Mesendoderm (in vitro differentiated cells): Measurements from ENCODE around the gene CBX2.

Experiments
- DNase-seq: peaks from one replicate; pipeline ENCODE4 v3.0.0; 2013
- H2AK5ac ChIP-seq: 2 replicates; pipeline ENCODE4 v1.6.1; 2013; ENCODE audit warnings: low read length, inconsistent platforms
- H2BK120ac ChIP-seq: 2 replicates; pipeline ENCODE4 v1.6.1; 2013; ENCODE audit warnings: low read depth, mild to moderate bottlenecking, low read length, moderate library complexity, mixed read lengths
- H2BK15ac ChIP-seq: replicated peaks from 2 replicates; pipeline ENCODE4 v1.6.1; 2013; ENCODE audit warnings: low read depth, mild to moderate bottlenecking, moderate library complexity
- H2BK5ac ChIP-seq: 2 replicates; pipeline ENCODE4 v1.6.1; 2013; ENCODE audit warnings: low read length, inconsistent platforms
- H3K18ac ChIP-seq: 2 replicates; pipeline ENCODE4 v1.6.1; 2013; ENCODE audit warnings: mild to moderate bottlenecking, low read length, mixed read lengths
- H3K23ac ChIP-seq: one replicate; pipeline ENCODE4 v1.6.1; 2013; ENCODE audit warnings: low read length
- H3K27ac ChIP-seq: 2 replicates; pipeline ENCODE4 v1.5.1; 2013; ENCODE audit warnings: low read depth, mild to moderate bottlenecking, inconsistent platforms, low read length, moderate library complexity
- H3K27me3 ChIP-seq: 2 replicates; pipeline ENCODE4 v1.6.1; 2013; ENCODE audit warnings: low read length, control low read depth, mild to moderate bottlenecking, inconsistent platforms; ENCODE audit not compliant: insufficient read depth, poor library complexity
- H3K36me3 ChIP-seq: 2 replicates; pipeline ENCODE4 v1.6.1; 2013; ENCODE audit warnings: low read length, inconsistent platforms; ENCODE audit not compliant: control insufficient read depth, insufficient read depth
- H3K4ac ChIP-seq: one replicate; pipeline ENCODE4 v1.6.1; 2013; ENCODE audit warnings: low read depth, mild to moderate bottlenecking, low read length, moderate library complexity
- H3K4me1 ChIP-seq: 2 replicates; pipeline ENCODE4 v1.6.1; 2013; ENCODE audit warnings: low read depth, low read length, inconsistent platforms; ENCODE audit not compliant: control insufficient read depth
- H3K4me2 ChIP-seq: 2 replicates; pipeline ENCODE4 v1.6.1; 2013; ENCODE audit warnings: low read length
- H3K4me3 ChIP-seq: 2 replicates; pipeline ENCODE4 v1.5.1; 2013; ENCODE audit warnings: mild to moderate bottlenecking, low read length
- H3K56ac ChIP-seq: one replicate; pipeline ENCODE4 v1.6.1; 2013; ENCODE audit warnings: low read length
- H3K79me1 ChIP-seq: 2 replicates; pipeline ENCODE4 v1.6.1; 2013; ENCODE audit warnings: low read length, inconsistent platforms
- H3K79me2 ChIP-seq: 2 replicates; pipeline ENCODE4 v1.6.1; 2013; ENCODE audit warnings: mild to moderate bottlenecking, low read length; ENCODE audit not compliant: control insufficient read depth, insufficient read depth
- H3K9ac ChIP-seq: 2 replicates; pipeline ENCODE4 v1.6.1; 2013; ENCODE audit warnings: low read length, inconsistent platforms
- H4K5ac ChIP-seq: one replicate; pipeline ENCODE4 v1.6.1; 2013; ENCODE audit warnings: low read length
- H4K8ac ChIP-seq: one replicate; pipeline ENCODE4 v1.6.1; 2013; ENCODE audit warnings: low read depth, mild to moderate bottlenecking, control low read depth, low read length, moderate library complexity
- WGBS: extraction: QIAGEN DNeasy Blood & Tissue Kit; methylation state at CpG from one replicate; pipeline ENCODE4 v1.1.7; 2013; ENCODE audit warnings: low lambda C conversion rate, missing lambda C conversion rate; ENCODE audit not compliant: insufficient coverage; ENCODE audit errors: extremely low coverage; 5-methylcytosine and 5-hydroxymethylcytosine counted together

CBX2 gene

DNA sequence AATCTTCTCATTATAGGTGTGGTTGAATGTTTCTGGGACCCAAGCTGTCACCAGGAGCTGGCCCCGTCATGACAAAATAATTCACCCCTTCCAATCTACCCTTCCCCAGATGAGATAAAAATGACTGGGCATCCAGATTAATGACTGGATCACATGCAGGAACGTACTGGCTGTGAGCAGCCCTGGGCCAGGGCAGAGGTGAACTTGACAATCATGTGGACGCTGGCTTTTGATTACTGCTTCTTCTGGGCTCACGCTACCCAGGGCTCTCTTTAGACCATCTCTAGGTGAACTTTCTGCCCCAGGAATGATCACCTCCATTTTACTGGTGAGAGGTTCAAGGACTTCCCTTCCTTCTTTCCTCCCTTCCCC lies 43.0 kb downstream of the CBX2 start:
- Histone ChIP-seq H3K56ac (no peak overlapping the region), H3K18ac (no peak overlapping the region), H3K79me2 (no peaks in the 10 kb centered on the region), H3K9ac (no peak overlapping the region), H3K27me3 (peaks cover 32% of the 10 kb centered on the region), H4K8ac (no peak overlapping the region), H3K4me1 (no peaks in the 10 kb centered on the region), H3K79me1 (no peaks in the 10 kb centered on the region), H4K5ac (no peak overlapping the region), H3K23ac (no peak overlapping the region), H3K4me3 (no peak overlapping the region), H3K27ac (no peak overlapping the region), H3K4ac (no peak overlapping the region), H2BK5ac (no peak overlapping the region), H2AK5ac (no peak overlapping the region), H3K4me2 (no peak overlapping the region), H3K36me3 (no peaks in the 10 kb centered on the region), H2BK120ac (no peak overlapping the region), H2BK15ac (no peak overlapping the region)
- no CpG with 5 or more reads among the region's 4 CpGs for WGBS
- DNase-seq = no peak

DNA sequence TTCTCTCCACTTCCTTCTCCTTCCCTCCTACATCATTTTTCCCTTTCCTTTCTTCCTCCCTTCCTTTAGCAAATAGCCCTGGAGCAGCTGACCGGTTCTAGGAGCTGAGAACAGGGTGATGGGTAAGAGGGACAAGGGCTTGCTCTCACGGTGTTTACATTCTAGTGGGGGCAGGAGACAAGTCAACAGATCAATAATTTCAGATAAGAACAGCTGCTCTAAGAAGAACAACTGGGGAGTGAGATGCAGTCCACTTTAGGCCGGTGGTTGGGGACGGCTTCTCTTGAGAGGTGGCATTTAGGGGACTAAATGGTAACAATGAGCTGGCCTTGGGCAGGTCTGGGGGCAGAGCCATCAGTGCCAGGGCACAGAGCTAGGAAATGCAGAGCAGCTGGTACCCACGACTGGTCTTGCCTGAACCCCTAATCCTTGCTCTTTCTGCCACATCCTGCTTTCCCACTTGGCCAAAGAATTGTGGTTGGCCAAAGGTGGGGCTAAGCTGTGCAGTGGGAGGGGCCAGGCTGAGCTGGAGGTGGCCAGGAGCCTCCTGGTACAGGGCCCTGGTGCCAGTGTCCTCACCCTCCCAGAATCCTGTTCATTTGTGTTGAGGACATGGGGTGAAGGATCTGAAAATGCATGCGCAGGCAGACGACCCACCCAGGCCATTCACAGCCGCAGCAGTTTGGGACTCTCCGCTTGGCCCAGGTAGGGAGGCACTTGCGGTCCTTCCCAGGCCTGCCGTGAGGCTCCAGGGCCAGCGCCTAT lies 43.6 kb downstream of the CBX2 start:
- H3K4me2 ChIP-seq = no peak overlapping the region
- no peak overlapping the region for H4K8ac ChIP-seq
- no peak overlapping the region for H3K9ac ChIP-seq
- no peak overlapping the region for H2BK120ac ChIP-seq
- no peak for DNase-seq
- H3K4me1 ChIP-seq = no peaks in the 10 kb centered on the region
- H2BK15ac ChIP-seq = no peak overlapping the region
- no peak overlapping the region for H2AK5ac ChIP-seq
- no peaks in the 10 kb centered on the region for H3K36me3 ChIP-seq
- H3K4me3 ChIP-seq = no peak overlapping the region
- no peaks in the 10 kb centered on the region for H3K79me1 ChIP-seq
- no peak overlapping the region for H3K23ac ChIP-seq
- H3K27ac ChIP-seq = no peak overlapping the region
- H2BK5ac ChIP-seq = no peak overlapping the region
- no peak overlapping the region for H3K4ac ChIP-seq
- peaks cover 27% of the 10 kb centered on the region for H3K27me3 ChIP-seq
- no peak overlapping the region for H3K56ac ChIP-seq
- H3K79me2 ChIP-seq = no peaks in the 10 kb centered on the region
- no peak overlapping the region for H3K18ac ChIP-seq
- WGBS = no CpG with 5 or more reads among the region's 12 CpGs
- H4K5ac ChIP-seq = no peak overlapping the region

DNA sequence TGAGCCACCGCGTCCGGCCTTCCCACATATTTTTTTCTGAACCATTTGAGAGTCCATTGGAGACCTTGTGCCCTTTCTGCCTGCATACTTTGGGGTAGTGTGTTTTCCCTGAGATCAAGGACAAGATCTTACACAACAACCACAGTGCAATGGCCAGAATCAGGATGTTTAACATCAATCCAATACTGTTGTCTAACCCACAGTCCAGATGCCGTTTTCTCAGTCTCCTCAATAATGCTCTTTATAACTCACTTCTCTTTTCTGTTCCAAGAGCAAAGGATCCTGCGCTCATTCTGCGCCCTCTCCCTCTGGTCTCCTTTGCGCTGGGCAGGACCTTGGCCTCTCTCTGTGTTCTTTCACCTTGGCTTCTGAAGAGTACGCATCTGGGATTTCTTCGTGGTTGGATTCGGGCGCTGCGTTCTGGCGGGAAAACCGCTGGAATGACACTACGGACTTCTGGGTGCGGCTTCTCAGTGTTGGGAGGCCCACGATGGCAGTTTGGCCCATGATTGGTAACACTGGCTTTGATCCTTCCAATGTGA lies 44.7 kb downstream of the CBX2 start:
- Histone ChIP-seq H2BK15ac (no peak overlapping the region), H4K8ac (no peak overlapping the region), H3K18ac (no peak overlapping the region), H3K27me3 (peaks cover 15% of the 10 kb centered on the region), H3K9ac (no peak overlapping the region), H3K4me2 (no peak overlapping the region), H2BK5ac (no peak overlapping the region), H3K56ac (no peak overlapping the region), H3K4me3 (no peak overlapping the region), H3K79me1 (no peaks in the 10 kb centered on the region), H3K27ac (no peak overlapping the region), H4K5ac (no peak overlapping the region), H2BK120ac (no peak overlapping the region), H3K23ac (no peak overlapping the region), H3K36me3 (no peaks in the 10 kb centered on the region), H2AK5ac (no peak overlapping the region), H3K4ac (no peak overlapping the region), H3K4me1 (no peaks in the 10 kb centered on the region), H3K79me2 (no peaks in the 10 kb centered on the region)
- no CpG with 5 or more reads among the region's 17 CpGs for WGBS
- no peak for DNase-seq

DNA sequence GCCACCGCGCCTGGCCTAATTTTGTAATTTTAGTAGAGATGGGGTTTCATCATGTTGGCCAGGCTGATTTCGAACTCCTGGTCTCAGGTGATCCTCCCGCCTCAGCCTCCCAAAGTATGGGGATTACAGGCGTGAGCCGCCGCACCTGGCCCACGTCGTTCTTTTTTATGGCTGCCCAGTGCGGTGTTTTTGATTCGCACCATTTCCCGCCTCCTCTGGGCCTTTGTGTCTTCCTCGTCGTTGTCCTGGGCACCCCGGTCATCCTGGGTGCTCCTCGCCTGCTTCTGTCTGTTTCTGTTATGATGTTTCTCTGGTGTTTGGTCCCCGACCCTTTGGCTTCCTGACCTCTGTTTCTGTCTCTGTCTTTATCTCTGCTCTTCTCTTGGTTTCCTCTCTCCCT lies 46.3 kb downstream of the CBX2 start:
- DNase-seq = no peak
- no peak overlapping the region for H2BK120ac ChIP-seq
- H3K27ac ChIP-seq = no peak overlapping the region

DNA sequence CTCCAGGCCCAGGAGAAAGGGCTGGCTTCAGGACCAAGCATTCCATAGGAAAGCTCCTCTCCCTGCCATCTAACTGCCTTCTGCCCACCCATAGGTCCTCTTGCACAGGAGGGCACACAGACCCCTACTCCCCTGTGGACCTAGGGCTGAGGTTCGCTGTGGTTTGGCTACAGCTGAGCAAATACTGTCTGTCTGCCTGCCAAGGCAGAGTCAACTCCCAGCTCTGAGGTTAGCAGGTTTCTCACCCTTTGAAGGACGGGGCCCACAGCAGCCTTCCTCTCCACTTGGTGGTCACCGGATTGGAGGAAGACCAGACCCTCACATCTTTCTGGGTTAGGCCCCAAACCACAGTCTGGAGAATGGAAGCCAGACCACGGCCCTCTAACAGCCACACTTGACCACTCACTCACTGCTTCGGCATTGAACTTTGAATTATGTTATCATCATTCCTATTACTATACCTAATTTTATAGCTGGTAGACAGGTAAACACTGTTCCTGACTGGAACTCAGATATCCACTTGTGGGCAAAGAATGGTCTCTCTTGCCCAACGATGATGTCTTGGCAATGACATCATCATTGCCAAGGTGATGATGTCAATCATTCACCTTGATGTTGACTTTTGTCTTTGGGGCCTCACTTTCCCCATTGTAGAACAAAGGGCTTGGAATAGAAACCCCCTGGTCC lies 47.1 kb downstream of the CBX2 start:
- Histone ChIP-seq H3K4me3 (no peak overlapping the region), H3K36me3 (no peaks in the 10 kb centered on the region), H3K4me2 (no peak overlapping the region), H3K23ac (no peak overlapping the region), H3K79me1 (no peaks in the 10 kb centered on the region), H2BK15ac (no peak overlapping the region), H3K4me1 (no peaks in the 10 kb centered on the region), H3K27me3 (peaks cover 2% of the 10 kb centered on the region), H3K79me2 (no peaks in the 10 kb centered on the region), H3K27ac (no peak overlapping the region), H4K8ac (no peak overlapping the region), H4K5ac (no peak overlapping the region), H3K56ac (no peak overlapping the region), H2BK120ac (no peak overlapping the region), H3K18ac (no peak overlapping the region), H3K9ac (no peak overlapping the region), H2AK5ac (no peak overlapping the region), H3K4ac (no peak overlapping the region), H2BK5ac (no peak overlapping the region)
- WGBS = no CpG with 5 or more reads among the region's 6 CpGs
- no peak for DNase-seq

More for the DNA sequence above, 46.3 kb downstream of the CBX2 start:
- Histone ChIP-seq H3K4me1 (no peaks in the 10 kb centered on the region), H3K4me2 (no peak overlapping the region), H3K4me3 (no peak overlapping the region), H2BK15ac (no peak overlapping the region), H3K23ac (no peak overlapping the region), H4K8ac (no peak overlapping the region), H3K36me3 (no peaks in the 10 kb centered on the region), H3K79me1 (no peaks in the 10 kb centered on the region), H3K27me3 (peaks cover 6% of the 10 kb centered on the region), H3K79me2 (no peaks in the 10 kb centered on the region), H2AK5ac (no peak overlapping the region), H3K18ac (no peak overlapping the region), H3K4ac (no peak overlapping the region), H3K56ac (no peak overlapping the region), H4K5ac (no peak overlapping the region), H3K9ac (no peak overlapping the region), H2BK5ac (no peak overlapping the region)
- WGBS = no CpG with 5 or more reads among the region's 17 CpGs
